ENCODE measurements around the gene KCND2. TPM values are rescaled to one million over a fixed set of nuclear protein-coding genes. Genes with fewer than 3 reads are reported as not detected.

KCND2 gene
- total RNA-seq, 1 donor from 2014 or later, result 0.46 TPM

GRCh38 chr7:120783273-120783672 is 510.3 kb downstream of the KCND2 start:
- H3K4me1 Mint-ChIP-seq (ENCODE audit: unreplicated experiment), result peaks cover 28% of the 10 kb centered on the region
- DNase-seq (ENCODE audit: extremely low spot score, unreplicated experiment), result no peak
- H3K9me3 Mint-ChIP-seq (ENCODE audit: unreplicated experiment), result no peaks in the 10 kb centered on the region
- TF ChIP-seq, protein P1, sequence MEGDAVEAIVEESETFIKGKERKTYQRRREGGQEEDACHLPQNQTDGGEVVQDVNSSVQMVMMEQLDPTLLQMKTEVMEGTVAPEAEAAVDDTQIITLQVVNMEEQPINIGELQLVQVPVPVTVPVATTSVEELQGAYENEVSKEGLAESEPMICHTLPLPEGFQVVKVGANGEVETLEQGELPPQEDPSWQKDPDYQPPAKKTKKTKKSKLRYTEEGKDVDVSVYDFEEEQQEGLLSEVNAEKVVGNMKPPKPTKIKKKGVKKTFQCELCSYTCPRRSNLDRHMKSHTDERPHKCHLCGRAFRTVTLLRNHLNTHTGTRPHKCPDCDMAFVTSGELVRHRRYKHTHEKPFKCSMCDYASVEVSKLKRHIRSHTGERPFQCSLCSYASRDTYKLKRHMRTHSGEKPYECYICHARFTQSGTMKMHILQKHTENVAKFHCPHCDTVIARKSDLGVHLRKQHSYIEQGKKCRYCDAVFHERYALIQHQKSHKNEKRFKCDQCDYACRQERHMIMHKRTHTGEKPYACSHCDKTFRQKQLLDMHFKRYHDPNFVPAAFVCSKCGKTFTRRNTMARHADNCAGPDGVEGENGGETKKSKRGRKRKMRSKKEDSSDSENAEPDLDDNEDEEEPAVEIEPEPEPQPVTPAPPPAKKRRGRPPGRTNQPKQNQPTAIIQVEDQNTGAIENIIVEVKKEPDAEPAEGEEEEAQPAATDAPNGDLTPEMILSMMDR (IDR thresholded peaks at IDR 0.05), result no peak
- H3K27me3 Mint-ChIP-seq (ENCODE audit: unreplicated experiment), result no peaks in the 10 kb centered on the region
- no peaks in the 10 kb centered on the region for H3K36me3 Mint-ChIP-seq (ENCODE audit: unreplicated experiment)
- H3K27ac Mint-ChIP-seq (ENCODE audit: unreplicated experiment), result no peak overlapping the region
- no peak overlapping the region for H3K4me3 Mint-ChIP-seq (ENCODE audit: unreplicated experiment)

GRCh38 chr7:120783721-120784120 is 510.7 kb downstream of the KCND2 start:
- H3K27ac Mint-ChIP-seq (ENCODE audit: unreplicated experiment), result no peak overlapping the region
- TF ChIP-seq, protein P1 (IDR thresholded peaks at IDR 0.05), result no peak
- DNase-seq (ENCODE audit: extremely low spot score, unreplicated experiment), result no peak
- no peaks in the 10 kb centered on the region for H3K27me3 Mint-ChIP-seq (ENCODE audit: unreplicated experiment)
- H3K36me3 Mint-ChIP-seq (ENCODE audit: unreplicated experiment), result no peaks in the 10 kb centered on the region
- peaks cover 28% of the 10 kb centered on the region for H3K4me1 Mint-ChIP-seq (ENCODE audit: unreplicated experiment)
- no peak overlapping the region for H3K4me3 Mint-ChIP-seq (ENCODE audit: unreplicated experiment)
- H3K9me3 Mint-ChIP-seq (ENCODE audit: unreplicated experiment), result no peaks in the 10 kb centered on the region

- H3K4me3 Mint-ChIP-seq (ENCODE audit: unreplicated experiment), result no peak overlapping the region
- TF ChIP-seq, protein P1 (IDR thresholded peaks at IDR 0.05), result no peak
- no peaks in the 10 kb centered on the region for H3K9me3 Mint-ChIP-seq (ENCODE audit: unreplicated experiment)
- no peak for DNase-seq (ENCODE audit: extremely low spot score, unreplicated experiment)
- H3K4me1 Mint-ChIP-seq (ENCODE audit: unreplicated experiment), result peaks cover 28% of the 10 kb centered on the region
- peak overlapping the region; percentile 48 for H3K27ac Mint-ChIP-seq (ENCODE audit: unreplicated experiment)
- H3K36me3 Mint-ChIP-seq (ENCODE audit: unreplicated experiment), result peaks cover 2% of the 10 kb centered on the region
- no peaks in the 10 kb centered on the region for H3K27me3 Mint-ChIP-seq (ENCODE audit: unreplicated experiment)
These were observed 512.1 kb downstream of the KCND2 start for GRCh38 chr7:120785095-120785494.

DNA sequence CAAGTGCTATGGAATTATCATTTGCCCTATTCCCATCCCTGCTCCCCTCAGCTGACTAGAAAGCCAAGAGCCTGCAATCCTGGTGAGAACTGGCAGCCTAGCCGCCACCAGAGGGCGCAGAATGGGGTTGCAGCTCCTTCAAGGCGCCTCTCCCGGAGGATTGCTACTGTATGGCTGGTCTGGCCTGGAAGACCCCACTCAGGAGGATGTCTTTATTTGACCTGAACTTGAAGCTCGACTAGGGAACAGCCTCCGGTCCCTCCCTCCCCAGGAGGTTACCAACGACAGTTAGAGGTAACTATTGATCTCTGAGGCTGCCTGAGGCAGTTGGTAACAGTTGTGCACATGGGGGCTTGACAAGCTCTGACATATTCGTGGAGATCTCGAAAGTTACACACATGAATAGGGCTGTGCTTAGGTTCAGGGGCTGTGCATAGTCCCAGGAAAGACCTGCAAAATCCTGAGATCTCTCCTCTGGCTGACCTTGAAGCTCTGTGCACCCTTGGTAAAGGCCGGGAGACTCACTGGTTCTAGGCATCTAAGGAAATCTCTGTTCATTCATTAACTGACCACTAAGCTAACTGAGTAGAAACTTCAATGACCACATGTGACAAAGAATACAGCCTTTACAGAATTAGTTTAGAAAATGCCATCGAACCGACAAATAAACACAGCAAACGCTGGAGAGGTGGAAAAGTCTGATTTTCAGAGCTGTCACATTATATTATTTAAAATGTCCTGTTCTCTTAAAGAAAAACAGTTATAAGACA is 519.3 kb downstream of the KCND2 start:
- H3K36me3 Mint-ChIP-seq (ENCODE audit: unreplicated experiment), result peaks cover 2% of the 10 kb centered on the region
- H3K9me3 Mint-ChIP-seq (ENCODE audit: unreplicated experiment), result peaks cover 4% of the 10 kb centered on the region
- peak; percentile 89 for DNase-seq (ENCODE audit: extremely low spot score, unreplicated experiment)
- peak overlapping the region; percentile 82 for H3K27ac Mint-ChIP-seq (ENCODE audit: unreplicated experiment)
- H3K27me3 Mint-ChIP-seq (ENCODE audit: unreplicated experiment), result no peaks in the 10 kb centered on the region
- TF ChIP-seq, protein P1 (IDR thresholded peaks at IDR 0.05), result peak; percentile 80
- H3K4me1 Mint-ChIP-seq (ENCODE audit: unreplicated experiment), result peaks cover 47% of the 10 kb centered on the region
- H3K4me3 Mint-ChIP-seq (ENCODE audit: unreplicated experiment), result peak overlapping the region; percentile 12

GRCh38 chr7:120792861-120793130 is 519.8 kb downstream of the KCND2 start:
- Mint-ChIP-seq H3K27ac (ENCODE audit: unreplicated experiment) (peak overlapping the region; percentile 82), H3K4me1 (ENCODE audit: unreplicated experiment) (peaks cover 47% of the 10 kb centered on the region), H3K36me3 (ENCODE audit: unreplicated experiment) (peaks cover 4% of the 10 kb centered on the region), H3K27me3 (ENCODE audit: unreplicated experiment) (no peaks in the 10 kb centered on the region), H3K9me3 (ENCODE audit: unreplicated experiment) (peaks cover 6% of the 10 kb centered on the region), H3K4me3 (ENCODE audit: unreplicated experiment) (peak overlapping the region; percentile 12)
- TF ChIP-seq, protein P1 (IDR thresholded peaks at IDR 0.05), result no peak
- DNase-seq (ENCODE audit: extremely low spot score, unreplicated experiment), result no peak

Measured in osteocyte (in vitro differentiated cells).